Erythroblast (primary cell): Measurements from ENCODE around the gene SSBP3.
A peak's percentile ranks its signal among the peaks of the same experiment; 100 is the strongest.
"Not testable (repeated sequence)": the region's sequence is repeated elsewhere in the genome, so short reads cannot be mapped to it uniquely, and the experiment has no call there.

Experiments
- DNase-seq, 2 experiments: peaks; one replicate each; lab custom pipeline; 2025; lab: John Stamatoyannopoulos, UW
- GATA1 ChIP-seq: IDR thresholded peaks from 2 replicates; pipeline ENCODE4 v1.6.1; 2011; ENCODE audit warnings: low read depth, mild to moderate bottlenecking, control low read depth, low read length, moderate library complexity
- POLR2A ChIP-seq: IDR thresholded peaks from 2 replicates; pipeline ENCODE4 v1.6.1; 2011; ENCODE audit warnings: mild to moderate bottlenecking, low read length

SSBP3 gene

GRCh38 chr1:54421101-54421504 lies 14.9 kb upstream of the SSBP3 start:
- no peak for DNase-seq
- TF ChIP-seq GATA1: no peak

- not testable (repeated sequence) for DNase-seq
Observed at GRCh38 chr1:54418598-54418997, 12.4 kb upstream of the SSBP3 start.

- no peak for DNase-seq
- TF ChIP-seq POLR2A: no peak
- TF ChIP-seq GATA1: no peak
Observed at GRCh38 chr1:54417123-54417522, 10.9 kb upstream of the SSBP3 start.

- no peak for TF ChIP-seq POLR2A
- TF ChIP-seq GATA1: no peak
- DNase-seq: no peak
Observed at GRCh38 chr1:54416435-54416834, 10.2 kb upstream of the SSBP3 start.

DNA sequence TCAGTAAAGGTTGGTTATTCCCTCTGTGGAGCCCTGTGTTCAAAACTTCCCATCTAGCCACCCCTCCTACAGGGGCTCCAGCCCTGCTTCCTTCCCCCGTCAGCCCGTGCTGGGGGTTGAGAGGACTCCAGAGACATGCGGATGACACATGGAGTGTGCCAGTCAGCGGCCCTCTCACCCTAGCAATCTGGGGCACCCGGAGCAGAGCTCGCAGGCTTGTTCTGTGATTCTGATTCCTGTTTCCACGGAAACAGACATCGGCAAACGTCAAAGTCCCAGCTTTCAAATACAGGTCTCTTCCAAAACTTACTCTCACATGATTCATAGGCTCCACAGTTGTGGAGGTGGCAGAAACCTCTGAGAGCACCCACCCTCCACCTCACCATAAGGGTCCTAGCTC lies 9.8 kb upstream of the SSBP3 start:
- DNase-seq: no peak
- TF ChIP-seq POLR2A: no peak
- no peak for TF ChIP-seq GATA1

DNA sequence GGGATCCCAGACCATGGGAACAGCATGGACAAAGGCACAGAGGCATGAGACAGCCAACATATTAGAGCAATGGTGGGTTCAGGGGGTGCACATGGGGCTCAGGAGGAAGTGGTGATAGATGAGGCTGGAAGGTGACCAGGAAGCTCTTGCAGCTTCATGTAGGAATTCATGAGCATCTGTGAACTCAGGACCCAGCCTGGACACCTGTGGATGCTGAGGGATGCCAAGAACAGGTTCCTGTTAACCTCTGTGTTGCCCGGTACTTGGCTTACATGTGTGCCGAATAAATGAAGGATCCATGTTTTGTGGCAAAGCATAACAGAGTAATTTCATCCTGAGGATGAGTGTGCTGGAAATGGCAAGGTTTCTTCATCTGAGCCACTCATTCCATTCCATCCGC lies 9.3 kb upstream of the SSBP3 start:
- TF ChIP-seq GATA1 (no peak), POLR2A (no peak)
- no peak for DNase-seq

DNA sequence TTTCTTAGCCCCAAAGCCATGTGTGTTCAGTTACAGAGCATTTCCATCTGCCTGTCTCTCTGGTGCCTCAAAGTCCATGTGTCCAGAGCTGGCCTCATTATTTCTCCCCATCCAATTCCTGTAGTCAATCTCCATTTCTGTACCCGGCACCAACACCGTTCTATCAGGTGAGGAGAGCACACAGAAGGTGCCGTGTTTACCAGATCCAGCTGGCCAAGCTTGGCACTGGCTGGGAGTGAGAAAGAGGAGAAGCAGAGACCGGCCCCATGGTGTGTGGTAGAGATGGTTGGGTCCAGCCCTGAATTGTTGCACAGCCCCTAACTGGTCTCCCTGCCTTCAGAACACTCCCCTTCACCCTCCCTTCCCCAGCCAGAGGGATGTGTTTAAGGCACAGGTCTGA lies 7.5 kb upstream of the SSBP3 start:
- TF ChIP-seq GATA1: no peak
- no peak for TF ChIP-seq POLR2A
- no peak for DNase-seq

DNA sequence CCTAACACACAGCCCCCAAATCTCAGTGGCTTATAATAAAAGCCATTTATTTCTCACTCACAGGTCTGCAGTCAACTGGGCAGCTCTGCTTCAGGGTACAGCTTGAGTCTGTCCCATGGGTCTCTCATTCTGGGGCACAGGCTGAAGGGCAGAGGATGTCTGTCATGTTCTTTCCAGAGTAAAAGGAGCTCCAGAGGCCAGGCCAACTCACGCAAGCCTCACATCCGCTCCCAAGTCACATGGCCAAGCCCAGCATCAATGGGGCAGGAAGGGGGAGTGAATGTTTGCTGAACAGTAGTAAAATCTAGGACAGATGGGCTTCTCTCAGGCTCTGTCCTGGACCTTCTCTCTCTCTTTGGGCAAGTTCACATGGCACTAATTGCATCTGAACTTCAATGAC lies 7.1 kb upstream of the SSBP3 start:
- TF ChIP-seq POLR2A (no peak), GATA1 (no peak)
- DNase-seq: no peak

DNA sequence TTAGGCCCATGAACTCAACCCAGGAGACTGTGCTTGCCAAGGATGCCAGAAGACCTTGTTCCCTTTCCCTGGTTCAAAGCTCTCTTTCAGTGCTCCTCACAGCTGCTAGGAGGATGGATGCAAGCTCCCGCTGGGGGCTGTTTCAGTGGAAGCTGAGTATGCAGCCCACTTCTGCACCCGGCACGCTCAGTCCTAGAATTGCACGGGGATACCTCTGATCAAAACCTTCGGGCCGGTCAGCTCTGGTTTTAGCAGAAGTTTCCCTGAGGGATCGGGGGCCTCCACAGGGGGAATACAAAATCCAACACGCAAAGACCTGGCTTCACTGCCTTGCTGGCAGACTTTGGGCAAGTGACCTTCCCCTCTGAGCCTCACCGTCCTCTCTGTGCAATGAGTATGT lies 4.2 kb upstream of the SSBP3 start:
- no peak for TF ChIP-seq POLR2A
- TF ChIP-seq GATA1: no peak
- no peak for DNase-seq

DNA sequence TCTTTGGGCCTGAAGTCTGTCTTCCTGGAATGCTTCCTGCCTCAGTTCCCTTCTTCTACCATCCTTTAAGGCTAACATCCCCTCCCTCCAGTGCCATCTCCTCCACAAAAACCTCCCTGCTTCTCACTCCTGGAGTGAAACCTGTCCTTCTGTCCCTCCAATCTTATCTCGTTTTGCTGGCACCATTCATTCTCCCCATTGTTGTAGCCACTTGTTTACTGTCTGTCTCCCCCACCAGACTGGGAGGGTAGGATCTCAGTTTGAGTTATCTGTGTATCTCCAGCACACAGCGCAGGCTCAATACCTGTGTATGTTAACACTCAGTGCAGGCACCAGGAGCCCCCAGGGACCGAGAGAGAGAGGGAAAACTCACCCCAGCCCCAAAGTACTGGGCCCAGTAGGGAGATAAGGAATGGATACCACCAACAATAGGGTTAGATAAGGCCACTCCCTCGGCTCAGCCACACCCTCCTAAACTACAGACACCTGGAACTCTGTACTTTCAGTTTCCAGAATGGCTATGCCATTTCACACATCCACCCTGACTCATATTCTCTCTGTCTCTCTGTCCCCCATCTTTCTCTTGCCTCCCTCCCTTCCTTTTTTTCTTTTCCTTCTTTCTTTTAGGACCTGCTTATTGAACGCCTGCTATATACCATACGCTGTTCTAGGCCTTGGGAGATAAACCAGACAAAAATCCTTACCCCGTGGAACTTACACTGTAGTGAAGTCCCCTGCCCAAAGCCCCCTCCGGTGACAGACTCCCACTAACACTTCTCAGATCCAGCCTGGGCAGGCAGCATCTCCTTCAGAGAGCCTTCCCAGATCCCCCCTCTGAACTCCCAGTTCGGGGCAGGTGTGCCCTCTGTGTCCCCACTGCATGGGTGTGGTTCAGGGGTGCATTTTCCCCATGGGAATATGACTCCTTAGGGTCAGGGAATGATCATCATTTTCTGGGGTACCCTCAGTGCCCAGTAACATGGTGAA lies 3.3 kb upstream of the SSBP3 start:
- DNase-seq: peak; percentile 57 to 72
- TF ChIP-seq POLR2A: no peak
- TF ChIP-seq GATA1: no peak

GRCh38 chr1:54408147-54409066 lies 2.2 kb upstream of the SSBP3 start:
- TF ChIP-seq GATA1: no peak
- no peak for TF ChIP-seq POLR2A
- peak; percentile 68 to 80 for DNase-seq

DNA sequence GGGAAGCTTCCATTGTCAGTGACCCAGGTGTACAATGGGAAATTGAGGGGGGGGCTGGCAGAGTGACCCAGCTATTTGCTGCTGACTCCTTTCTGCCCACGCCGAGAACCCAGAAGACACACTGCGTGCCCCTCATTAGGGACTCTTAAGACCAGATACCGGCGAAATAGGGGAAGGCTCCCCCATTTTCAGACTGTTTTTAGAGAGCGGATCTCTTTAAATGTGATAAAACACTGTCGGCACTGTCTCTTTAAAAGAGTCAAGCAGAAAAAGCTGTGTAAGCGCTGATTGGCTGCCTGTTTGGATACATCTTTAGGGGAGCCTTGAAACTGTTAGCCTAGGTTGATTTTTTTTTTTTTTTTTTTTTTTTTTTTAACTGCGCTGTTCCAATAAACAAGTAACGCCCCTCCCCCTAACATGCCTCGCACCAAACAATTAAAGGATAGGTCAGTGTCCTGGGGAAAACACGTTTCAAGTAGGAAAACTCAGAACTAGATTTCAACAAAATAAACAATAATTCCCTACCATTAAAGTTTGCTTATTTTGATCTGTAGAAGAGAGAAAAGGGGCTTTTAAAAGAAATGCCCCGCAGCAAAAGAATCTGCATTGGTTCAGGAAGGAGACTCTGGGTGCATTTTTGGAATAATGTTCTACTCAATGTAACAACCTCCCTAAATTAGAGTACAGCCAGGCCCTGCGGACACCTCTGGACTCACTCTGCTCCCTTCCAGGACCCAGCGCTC lies 1.4 kb upstream of the SSBP3 start:
- TF ChIP-seq GATA1: no peak
- TF ChIP-seq POLR2A: no peak

DNA sequence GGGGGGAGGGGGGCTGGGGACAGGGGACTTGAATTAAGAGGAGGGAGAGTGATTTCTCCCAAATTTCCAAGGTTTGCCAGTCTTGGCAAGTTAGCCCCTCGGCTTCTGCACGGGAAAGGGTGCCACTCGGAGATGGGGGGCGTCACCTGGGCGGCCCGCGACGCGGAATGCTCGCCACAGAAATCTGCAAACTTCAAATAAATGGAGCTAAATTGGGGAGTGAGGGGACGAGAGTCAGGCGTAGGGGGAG lies 885 bp upstream of the SSBP3 start:
- TF ChIP-seq POLR2A (no peak), GATA1 (no peak)

More for the DNA sequence above, 1.4 kb upstream of the SSBP3 start:
- DNase-seq: peak; percentile 93 to 94

DNA sequence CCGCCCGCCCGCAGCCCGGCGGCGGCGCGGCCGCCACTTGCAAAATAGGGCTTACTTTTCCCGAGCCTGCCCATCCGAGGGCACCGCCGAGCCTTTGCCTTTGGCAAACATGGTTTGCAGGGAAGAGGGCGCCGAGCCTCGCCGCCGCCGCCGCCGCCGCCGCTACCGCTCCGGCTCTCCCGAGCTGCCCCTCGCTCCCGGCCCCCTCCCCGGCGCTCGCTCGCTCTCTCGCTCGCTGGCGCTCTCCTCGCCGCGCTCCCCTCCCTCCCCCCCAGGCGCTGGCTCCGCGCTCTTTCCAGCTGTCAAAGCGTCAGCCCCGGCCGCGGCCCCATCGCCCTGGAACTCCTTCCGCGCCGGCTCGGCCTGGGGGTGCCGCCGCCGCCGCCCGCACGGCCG lies 298 bp downstream of the SSBP3 start:
- DNase-seq: no peak
- TF ChIP-seq GATA1: no peak
- no peak for TF ChIP-seq POLR2A

More for the DNA sequence above, 885 bp upstream of the SSBP3 start:
- DNase-seq: no peak
